GM23338 (cell line): ENCODE measurements around the gene C2CD4A. TPM values are rescaled to one million over a fixed set of nuclear protein-coding genes. Genes with fewer than 3 reads are reported as not detected.

Experiments used
- ATAC-seq: fragments of 200-7000 bp; cut with Tn5 transposase; 3 replicates; pipeline ENCODE4 v1.9.1; 2020
- DNase-seq: peaks from one replicate; pipeline ENCODE4 v3.0.0-alpha.2; 2015; ENCODE audit warnings: low spot score
- H2AFZ ChIP-seq: fragments of 200-600 bp; sonication (generic); 2 replicates; pipeline ENCODE4 v1.8.0; 2016; ENCODE audit warnings: antibody characterized with exemption, mild to moderate bottlenecking, moderate library complexity
- H3F3A ChIP-seq: fragments of 200-600 bp; sonication (generic); replicated peaks from 2 replicates; pipeline ENCODE4 v1.8.0; 2017; ENCODE audit warnings: antibody characterized with exemption, mixed run types, low read depth
- H3K27ac ChIP-seq: fragments of 200-600 bp; sonication (generic); 2 replicates; pipeline ENCODE4 v1.6.1; 2016; ENCODE audit warnings: low read depth
- H3K27me3 ChIP-seq: fragments of 200-600 bp; sonication (generic); 2 replicates; pipeline ENCODE4 v1.8.0; 2016; ENCODE audit warnings: mild to moderate bottlenecking, mixed run types, moderate library complexity; ENCODE audit not compliant: insufficient read depth
- H3K36me3 ChIP-seq: fragments of 200-600 bp; sonication (generic); 2 replicates; pipeline ENCODE4 v1.8.0; 2016; ENCODE audit warnings: mild to moderate bottlenecking; ENCODE audit not compliant: insufficient read depth
- H3K4me1 ChIP-seq: fragments of 200-600 bp; sonication (generic); 2 replicates; pipeline ENCODE4 v1.8.0; 2016; ENCODE audit warnings: mild to moderate bottlenecking, moderate library complexity; ENCODE audit not compliant: insufficient read depth
- H3K4me2 ChIP-seq: fragments of 200-600 bp; sonication (generic); 2 replicates; pipeline ENCODE4 v1.7.1; 2017; ENCODE audit warnings: mixed run types
- H3K4me3 ChIP-seq: fragments of 200-600 bp; sonication (generic); 2 replicates; pipeline ENCODE4 v1.6.1; 2016; ENCODE audit warnings: mixed run types
- H3K79me2 ChIP-seq: fragments of 200-600 bp; sonication (generic); replicated peaks from 2 replicates; pipeline ENCODE4 v1.8.0; 2017; ENCODE audit warnings: mild to moderate bottlenecking; ENCODE audit not compliant: insufficient read depth
- H3K9me2 ChIP-seq: fragments of 200-600 bp; sonication (generic); 2 replicates; pipeline ENCODE4 v1.8.0; 2017; ENCODE audit not compliant: insufficient read depth
- H4K20me1 ChIP-seq: fragments of 200-600 bp; sonication (generic); replicated peaks from 2 replicates; pipeline ENCODE4 v1.8.0; 2017; ENCODE audit warnings: mild to moderate bottlenecking; ENCODE audit not compliant: insufficient read depth
- H3K27ac Mint-ChIP-seq: 2 replicates; pipeline ENCODE4 v1.8.0; 2020; ENCODE audit warnings: inconsistent platforms, mild to moderate bottlenecking, moderate library complexity, mixed read lengths
- H3K27me3 Mint-ChIP-seq: 3 replicates; pipeline ENCODE4 v1.8.0; 2022; ENCODE audit warnings: low read depth, mild to moderate bottlenecking, moderate library complexity, mixed read lengths, inconsistent platforms; ENCODE audit not compliant: insufficient read depth, poor library complexity
- H3K36me3 Mint-ChIP-seq: 3 replicates; pipeline ENCODE4 v1.8.0; 2021; ENCODE audit warnings: low read depth, mild to moderate bottlenecking, inconsistent platforms, moderate library complexity, mixed read lengths
- H3K4me1 Mint-ChIP-seq: 3 replicates; pipeline ENCODE4 v1.8.0; 2020; ENCODE audit warnings: mild to moderate bottlenecking, inconsistent platforms, mixed read lengths
- H3K4me3 Mint-ChIP-seq: 3 replicates; pipeline ENCODE4 v1.8.0; 2021; ENCODE audit warnings: moderate library complexity, mild to moderate bottlenecking, inconsistent platforms, mixed read lengths
- H3K9me3 Mint-ChIP-seq: 3 replicates; pipeline ENCODE4 v1.8.0; 2020; ENCODE audit warnings: moderate library complexity, mild to moderate bottlenecking, inconsistent platforms, mixed read lengths
- CREB1 ChIP-seq: fragments of 250-450 bp; sonication (Bioruptor Pico); IDR thresholded peaks from 2 replicates; pipeline ENCODE4 v1.5.0; 2020; ENCODE audit warnings: low read depth, mild to moderate bottlenecking, moderate library complexity
- CTCF ChIP-seq, 2 experiments: fragments of 200-600 bp in 1 of 2; sonication (generic) in 1 of 2; conservative IDR thresholded peaks; 2 replicates each; pipeline versions ENCODE4 v1.5.1 to v1.6.1; 2016 to 2017; ENCODE audit warnings: antibody characterized with exemption in 2 of 2, low read depth in 2 of 2, mild to moderate bottlenecking in 2 of 2, moderate library complexity in 1 of 2
- EZH2 ChIP-seq: fragments of 200-600 bp; sonication (generic); IDR thresholded peaks from one replicate; pipeline ENCODE4 v1.8.0; 2017; ENCODE audit warnings: antibody characterized with exemption, mild to moderate bottlenecking, low read depth; ENCODE audit not compliant: unreplicated experiment
- polyA plus RNA-seq: library from polyadenylated mRNA; unstranded; fragments of >200 nt; fragmentation: Nextera tagmentation; extraction: Ambion mirVana; gene quantifications from 2 replicates; pipeline ENCODE4 v1.2.1, GENCODE V29; 2016
- total RNA-seq: library from RNA; depleted of rRNA; stranded (reverse); fragments of >200 nt; shearing (Covaris generic); gene quantifications from 2 replicates; pipeline ENCODE4 v1.2.3, GENCODE V29; 2014

Gene C2CD4A
- total and polyA plus RNA-seq, 2 experiments from 2014 or later, result 0.07 TPM; not detected in 1

- H3K9me2 ChIP-seq, result no peaks in the 10 kb centered on the region
- peaks cover 18% of the 10 kb centered on the region; the same call in 1 of the 2 replicates for H3K4me1 ChIP-seq
- H3K4me2 ChIP-seq, result peak overlapping the region; percentile 83
- no peak overlapping the region for H3K27ac Mint-ChIP-seq
- H3K27me3 Mint-ChIP-seq, result peaks cover 35% of the 10 kb centered on the region
- H3F3A ChIP-seq, result peaks cover 4% of the 10 kb centered on the region; the same call in 1 of the 2 replicates
- ATAC-seq (peak; percentile 74), DNase-seq (peak; percentile 64)
- no peaks in the 10 kb centered on the region for H3K9me3 Mint-ChIP-seq
- H4K20me1 ChIP-seq, result no peaks in the 10 kb centered on the region; the same call in 1 of the 2 replicates
- no peaks in the 10 kb centered on the region for H3K79me2 ChIP-seq
- no peak for TF ChIP-seq CREB1 (CRISPR knock-in tag)
- TF ChIP-seq EZH2, result peak; percentile 14
- TF ChIP-seq CTCF (conservative IDR thresholded peaks at IDR 0.05; ENCODE audit: low read depth in 2 of 2), result 0 out of 4 replicates have a peak, but pooled peaks of 1 of the 2 experiments have one; percentile 10
- peak overlapping the region; percentile 58 for H3K4me3 ChIP-seq
- H3K4me3 Mint-ChIP-seq, result peak overlapping the region; percentile 73
- H3K36me3 ChIP-seq, result no peaks in the 10 kb centered on the region
- peaks cover 72% of the 10 kb centered on the region for H3K27me3 ChIP-seq
- no peaks in the 10 kb centered on the region; the same call in 2 of the 3 replicates for H3K36me3 Mint-ChIP-seq
- H3K4me1 Mint-ChIP-seq, result peaks cover 13% of the 10 kb centered on the region
- no peak overlapping the region for H3K27ac ChIP-seq
- H2AFZ ChIP-seq, result peak overlapping the region; percentile 94
These were observed 769 bp downstream of the C2CD4A start for GRCh38 chr15:62067448-62068044.

- Histone ChIP-seq H3K4me3 (peak overlapping the region; percentile 54), H4K20me1 (no peaks in the 10 kb centered on the region; the same call in 1 of the 2 replicates), H3F3A (peaks cover 4% of the 10 kb centered on the region; the same call in 1 of the 2 replicates), H2AFZ (0 out of 2 replicates have a peak overlapping the region, but pooled peaks have one; percentile 65), H3K27ac (no peak overlapping the region), H3K36me3 (no peaks in the 10 kb centered on the region), H3K4me1 (peaks cover 18% of the 10 kb centered on the region; the same call in 1 of the 2 replicates), H3K4me2 (peak overlapping the region; percentile 76), H3K27me3 (peaks cover 65% of the 10 kb centered on the region), H3K79me2 (no peaks in the 10 kb centered on the region), H3K9me2 (no peaks in the 10 kb centered on the region)
- Mint-ChIP-seq H3K4me1 (peaks cover 13% of the 10 kb centered on the region), H3K36me3 (no peaks in the 10 kb centered on the region; the same call in 2 of the 3 replicates), H3K27me3 (peaks cover 35% of the 10 kb centered on the region), H3K4me3 (peak overlapping the region; percentile 64), H3K9me3 (no peaks in the 10 kb centered on the region), H3K27ac (no peak overlapping the region)
- ATAC-seq (peak; percentile 57), DNase-seq (peak; percentile 68)
- TF ChIP-seq CTCF (conservative IDR thresholded peaks at IDR 0.05; ENCODE audit: low read depth in 2 of 2) (peak in 1 of 2 experiments; percentile 31; a peak in 1 of 4 replicates), CREB1 (CRISPR knock-in tag) (no peak)
These were observed 1.5 kb downstream of the C2CD4A start for GRCh38 chr15:62068071-62068809.
